Activated CD4-positive, alpha-beta T cell treated with anti-CD3 and anti-CD28 coated beads for 1 hour (primary cell): ENCODE results near the gene HSPB7.
"Not testable (repeated sequence)": the region's sequence is repeated elsewhere in the genome, so short reads cannot be mapped to it uniquely, and the experiment has no call there.

ENCODE experiments used
- DNase-seq: peaks from one replicate; pipeline ENCODE4 v3.0.0-alpha.2; 2020

The HSPB7 gene

GRCh38 chr1:16017461-16018303, at the start of gene HSPB7:
Gene HSPB7 (minus strand): TSS chr1:16018043. CDS start chr1:16017963, 80 bp downstream.
- no peak for DNase-seq

- DNase-seq: no peak
These were observed 49.4 kb upstream of the HSPB7 start for GRCh38 chr1:16067127-16067768.

- DNase-seq: no peak
These were observed 48.4 kb upstream of the HSPB7 start for GRCh38 chr1:16066245-16066644.

- DNase-seq: no peak
These were observed 47.4 kb upstream of the HSPB7 start for GRCh38 chr1:16065269-16065576.

GRCh38 chr1:16064536-16065268, 46.9 kb upstream of the HSPB7 start:
- no peak for DNase-seq

- no peak for DNase-seq
These were observed 46.1 kb upstream of the HSPB7 start for GRCh38 chr1:16063921-16064320.

GRCh38 chr1:16063226-16063829, 45.5 kb upstream of the HSPB7 start:
- DNase-seq: no peak

- not testable (repeated sequence) for DNase-seq
These were observed 44.8 kb upstream of the HSPB7 start for GRCh38 chr1:16062687-16063075.

- DNase-seq: not testable (repeated sequence)
These were observed 44.3 kb upstream of the HSPB7 start for GRCh38 chr1:16061989-16062686.

GRCh38 chr1:16061266-16061665, 43.4 kb upstream of the HSPB7 start:
- DNase-seq: no peak

- not testable (repeated sequence) for DNase-seq
These were observed 40.7 kb upstream of the HSPB7 start for GRCh38 chr1:16058394-16059120.

GRCh38 chr1:16057314-16057915, 39.6 kb upstream of the HSPB7 start:
- DNase-seq: not testable (repeated sequence)

GRCh38 chr1:16056521-16056912, 38.7 kb upstream of the HSPB7 start:
- DNase-seq: not testable (repeated sequence)

GRCh38 chr1:16055613-16056520, 38.0 kb upstream of the HSPB7 start:
- peak; percentile 74 for DNase-seq

- no peak for DNase-seq
These were observed 37.0 kb upstream of the HSPB7 start for GRCh38 chr1:16054598-16055540.

GRCh38 chr1:16053781-16054502, 36.1 kb upstream of the HSPB7 start:
- DNase-seq: no peak

- not testable (repeated sequence) for DNase-seq
These were observed 34.1 kb upstream of the HSPB7 start for GRCh38 chr1:16051949-16052348.

GRCh38 chr1:16051039-16051438, 33.2 kb upstream of the HSPB7 start:
- no peak for DNase-seq

GRCh38 chr1:16050328-16050727, 32.5 kb upstream of the HSPB7 start:
- no peak for DNase-seq
